ENCODE results near the gene SF3B3. TPM values are rescaled to one million over a fixed set of nuclear protein-coding genes. Genes with fewer than 3 reads are reported as not detected.
A peak's percentile ranks its signal among the peaks of the same experiment; 100 is the strongest.

Gene SF3B3
- total RNA-seq, 1 donor from 2014 or later = 379 TPM

DNA sequence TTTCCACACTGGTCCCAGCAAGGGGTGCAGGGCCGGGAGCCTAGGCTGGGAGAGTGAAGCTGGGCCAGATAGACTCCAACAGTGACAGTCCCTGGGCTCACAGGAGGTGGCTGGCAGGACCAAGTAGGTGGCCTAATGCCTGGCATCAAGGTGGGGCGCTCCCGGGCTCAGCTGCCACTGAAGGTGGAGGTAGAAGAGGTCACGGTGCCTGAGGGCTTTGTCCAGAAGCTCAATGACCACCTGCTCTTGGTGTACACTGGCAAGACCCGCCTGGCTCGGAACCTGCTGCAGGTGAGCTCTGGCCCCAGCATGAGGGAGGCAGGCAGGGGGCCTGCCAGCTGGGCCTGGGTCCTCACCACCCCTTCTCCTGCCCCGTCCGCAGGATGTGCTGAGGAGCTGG is 45.4 kb upstream of the SF3B3 start:
- no peaks in the 10 kb centered on the region for H3K27me3 Mint-ChIP-seq
- H3K36me3 Mint-ChIP-seq (ENCODE audit: insufficient read depth) = peaks cover 1% of the 10 kb centered on the region
- no peaks in the 10 kb centered on the region for H3K4me1 Mint-ChIP-seq (ENCODE audit: low read depth)
- H3K9me3 Mint-ChIP-seq (ENCODE audit: low read depth) = no peaks in the 10 kb centered on the region
- no peak for DNase-seq (ENCODE audit: low spot score, unreplicated experiment)
- TF ChIP-seq, protein P1, sequence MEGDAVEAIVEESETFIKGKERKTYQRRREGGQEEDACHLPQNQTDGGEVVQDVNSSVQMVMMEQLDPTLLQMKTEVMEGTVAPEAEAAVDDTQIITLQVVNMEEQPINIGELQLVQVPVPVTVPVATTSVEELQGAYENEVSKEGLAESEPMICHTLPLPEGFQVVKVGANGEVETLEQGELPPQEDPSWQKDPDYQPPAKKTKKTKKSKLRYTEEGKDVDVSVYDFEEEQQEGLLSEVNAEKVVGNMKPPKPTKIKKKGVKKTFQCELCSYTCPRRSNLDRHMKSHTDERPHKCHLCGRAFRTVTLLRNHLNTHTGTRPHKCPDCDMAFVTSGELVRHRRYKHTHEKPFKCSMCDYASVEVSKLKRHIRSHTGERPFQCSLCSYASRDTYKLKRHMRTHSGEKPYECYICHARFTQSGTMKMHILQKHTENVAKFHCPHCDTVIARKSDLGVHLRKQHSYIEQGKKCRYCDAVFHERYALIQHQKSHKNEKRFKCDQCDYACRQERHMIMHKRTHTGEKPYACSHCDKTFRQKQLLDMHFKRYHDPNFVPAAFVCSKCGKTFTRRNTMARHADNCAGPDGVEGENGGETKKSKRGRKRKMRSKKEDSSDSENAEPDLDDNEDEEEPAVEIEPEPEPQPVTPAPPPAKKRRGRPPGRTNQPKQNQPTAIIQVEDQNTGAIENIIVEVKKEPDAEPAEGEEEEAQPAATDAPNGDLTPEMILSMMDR (IDR thresholded peaks at IDR 0.05; ENCODE audit: unreplicated experiment) = no peak
- H3K4me3 Mint-ChIP-seq (ENCODE audit: low read depth) = no peak overlapping the region
- peak overlapping the region; percentile 20 for H3K27ac Mint-ChIP-seq

DNA sequence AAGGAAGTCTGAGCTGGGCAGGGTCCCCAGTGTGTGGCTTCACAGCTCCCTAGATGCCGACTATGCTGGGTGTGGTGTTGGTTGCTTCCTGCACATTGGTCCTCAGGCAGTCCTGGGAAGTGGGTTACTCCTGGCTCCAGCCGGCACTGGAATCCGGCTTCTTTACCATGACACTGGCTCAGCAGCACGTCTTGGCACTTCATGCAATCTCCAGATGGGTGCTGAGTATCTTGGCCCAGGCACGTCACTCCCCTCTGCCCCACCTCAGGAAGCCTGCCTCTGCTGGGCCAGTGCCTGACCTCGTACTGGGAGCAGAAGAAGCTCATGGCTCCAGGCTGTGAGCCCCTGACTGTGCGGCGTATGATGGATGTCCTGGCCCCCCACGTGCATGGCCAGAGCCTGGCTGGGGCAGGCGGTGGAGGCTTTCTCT is 44.7 kb upstream of the SF3B3 start:
- H3K4me1 Mint-ChIP-seq (ENCODE audit: low read depth) = no peaks in the 10 kb centered on the region
- H3K36me3 Mint-ChIP-seq (ENCODE audit: insufficient read depth) = peaks cover 1% of the 10 kb centered on the region
- TF ChIP-seq, protein P1 (IDR thresholded peaks at IDR 0.05; ENCODE audit: unreplicated experiment) = no peak
- H3K27me3 Mint-ChIP-seq = no peaks in the 10 kb centered on the region
- DNase-seq (ENCODE audit: low spot score, unreplicated experiment) = no peak
- no peak overlapping the region for H3K27ac Mint-ChIP-seq
- H3K4me3 Mint-ChIP-seq (ENCODE audit: low read depth) = no peak overlapping the region
- no peaks in the 10 kb centered on the region for H3K9me3 Mint-ChIP-seq (ENCODE audit: low read depth)

- H3K27me3 Mint-ChIP-seq = no peaks in the 10 kb centered on the region
- no peak overlapping the region for H3K27ac Mint-ChIP-seq
- H3K9me3 Mint-ChIP-seq (ENCODE audit: low read depth) = no peaks in the 10 kb centered on the region
- DNase-seq (ENCODE audit: low spot score, unreplicated experiment) = no peak
- H3K36me3 Mint-ChIP-seq (ENCODE audit: insufficient read depth) = peaks cover 1% of the 10 kb centered on the region
- H3K4me1 Mint-ChIP-seq (ENCODE audit: low read depth) = no peaks in the 10 kb centered on the region
- H3K4me3 Mint-ChIP-seq (ENCODE audit: low read depth) = no peak overlapping the region
- TF ChIP-seq, protein P1 (IDR thresholded peaks at IDR 0.05; ENCODE audit: unreplicated experiment) = no peak
These were observed 43.2 kb upstream of the SF3B3 start for GRCh38 chr16:70480127-70481105.

- Mint-ChIP-seq H3K27me3 (no peaks in the 10 kb centered on the region), H3K9me3 (ENCODE audit: low read depth) (no peaks in the 10 kb centered on the region), H3K4me3 (ENCODE audit: low read depth) (no peak overlapping the region), H3K27ac (peak overlapping the region; percentile 54), H3K4me1 (ENCODE audit: low read depth) (no peaks in the 10 kb centered on the region), H3K36me3 (ENCODE audit: insufficient read depth) (peaks cover 3% of the 10 kb centered on the region)
- DNase-seq (ENCODE audit: low spot score, unreplicated experiment) = no peak
- TF ChIP-seq, protein P1 (IDR thresholded peaks at IDR 0.05; ENCODE audit: unreplicated experiment) = no peak
These were observed 41.6 kb upstream of the SF3B3 start for GRCh38 chr16:70481929-70482536.

DNA sequence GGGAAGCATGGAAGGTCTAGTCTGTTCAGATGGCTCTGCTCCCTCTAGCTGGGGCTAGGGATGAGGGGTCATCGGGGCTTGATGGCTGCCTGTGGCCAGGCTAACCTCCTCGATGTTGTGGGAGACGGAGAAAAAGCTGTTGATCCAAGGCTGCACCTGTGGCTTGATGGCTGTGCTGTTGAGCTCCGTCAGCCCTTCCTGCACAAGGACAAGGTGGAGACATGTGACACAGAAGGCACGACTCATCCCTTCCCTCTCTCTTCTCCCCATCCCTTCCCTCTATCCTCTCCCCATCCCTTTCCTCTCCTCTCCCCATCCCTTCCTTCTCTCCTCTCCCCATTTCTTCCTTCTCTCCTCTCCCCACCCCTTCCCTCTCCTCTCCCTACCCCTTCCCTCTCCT is 41.0 kb upstream of the SF3B3 start:
- peaks cover 3% of the 10 kb centered on the region for H3K36me3 Mint-ChIP-seq (ENCODE audit: insufficient read depth)
- TF ChIP-seq, protein P1 (IDR thresholded peaks at IDR 0.05; ENCODE audit: unreplicated experiment) = no peak
- H3K27me3 Mint-ChIP-seq = no peaks in the 10 kb centered on the region
- DNase-seq (ENCODE audit: low spot score, unreplicated experiment) = no peak
- no peaks in the 10 kb centered on the region for H3K4me1 Mint-ChIP-seq (ENCODE audit: low read depth)
- no peak overlapping the region for H3K27ac Mint-ChIP-seq
- no peak overlapping the region for H3K4me3 Mint-ChIP-seq (ENCODE audit: low read depth)
- H3K9me3 Mint-ChIP-seq (ENCODE audit: low read depth) = no peaks in the 10 kb centered on the region

Data from progenitor cell of endocrine pancreas (in vitro differentiated cells).